ENCODE results near the gene PRR18.

GRCh38 chr6:166274163-166274562 lies 34.0 kb downstream of the PRR18 start:
- TF ChIP-seq CTCF (conservative IDR thresholded peaks at IDR 0.05; ENCODE audit: low read depth, low read length): no peak
- no peak for TF ChIP-seq EZH2 (IDR thresholded peaks at IDR 0.05; ENCODE audit: borderline replicate concordance, low read depth, low read length, poor library complexity, severe bottlenecking)
